Fibroblast of lung (primary cell): Measurements from ENCODE around the gene GRAP. TPM values are rescaled to one million over a fixed set of nuclear protein-coding genes. Genes with fewer than 3 reads are reported as not detected.
"Not testable (repeated sequence)": the region's sequence is repeated elsewhere in the genome, so short reads cannot be mapped to it uniquely, and the experiment has no call there.

Source experiments
- DNase-seq, 2 donors: peaks; one replicate each; pipeline versions ENCODE4 v3.0.0 to v3.0.0-alpha.2; 2010; ENCODE audit warnings: low read depth in 2 of 2
- H2AFZ ChIP-seq: 2 replicates; pipeline ENCODE4 v1.5.1; 2012; ENCODE audit warnings: low read length, control low read depth, inconsistent platforms
- H3K27ac ChIP-seq: 2 replicates; pipeline ENCODE4 v1.5.1; 2011; ENCODE audit warnings: low read length, control low read depth; ENCODE audit not compliant: insufficient read depth
- H3K27me3 ChIP-seq: 2 replicates; pipeline ENCODE4 v1.5.1; 2011; ENCODE audit warnings: mild to moderate bottlenecking, low read length; ENCODE audit not compliant: control insufficient read depth, insufficient read depth
- H3K36me3 ChIP-seq: 2 replicates; pipeline ENCODE4 v1.5.1; 2011; ENCODE audit warnings: low read length; ENCODE audit not compliant: control insufficient read depth, insufficient read depth
- H3K4me1 ChIP-seq: 2 replicates; pipeline ENCODE4 v1.5.1; 2011; ENCODE audit warnings: low read length; ENCODE audit not compliant: control insufficient read depth, insufficient read depth; ENCODE audit errors: extremely low read depth
- H3K4me2 ChIP-seq: 2 replicates; pipeline ENCODE4 v1.5.1; 2011; ENCODE audit warnings: low read length, control low read depth; ENCODE audit not compliant: insufficient read depth; ENCODE audit errors: extremely low read depth
- H3K4me3 ChIP-seq, 4 experiments: fragments of 200-600 bp in 1 of 4; sonication (generic) in 1 of 4; replicated peaks in 1 of 4; 2 replicates each; pipeline ENCODE4 v1.5.1; 2011 to 2016; ENCODE audit warnings: low read length in 4 of 4, low read depth in 3 of 4, mild to moderate bottlenecking in 3 of 4, control low read depth in 2 of 4, inconsistent platforms in 1 of 4, mixed read lengths in 1 of 4; ENCODE audit not compliant: insufficient read depth in 1 of 4; ENCODE audit errors: control extremely low read depth in 1 of 4
- H3K79me2 ChIP-seq: 2 replicates; pipeline ENCODE4 v1.5.1; 2012; ENCODE audit warnings: mild to moderate bottlenecking, low read length, inconsistent platforms; ENCODE audit not compliant: control insufficient read depth, insufficient read depth
- H3K9ac ChIP-seq: 2 replicates; pipeline ENCODE4 v1.5.1; 2011; ENCODE audit warnings: mild to moderate bottlenecking, low read length, control low read depth; ENCODE audit not compliant: insufficient read depth
- H3K9me3 ChIP-seq: 2 replicates; pipeline ENCODE4 v1.5.1; 2012; ENCODE audit warnings: low read depth, low read length; ENCODE audit not compliant: control insufficient read depth, insufficient read depth
- H4K20me1 ChIP-seq: 2 replicates; pipeline ENCODE4 v1.5.1; 2011; ENCODE audit warnings: low read length; ENCODE audit not compliant: control insufficient read depth, insufficient read depth; ENCODE audit errors: extremely low read depth
- CTCF ChIP-seq, 2 donors: IDR thresholded peaks in 1 of 2; conservative IDR thresholded peaks in 1 of 2; 1 replicate in 1 of 2; 2 replicates in 1 of 2; pipeline ENCODE4 v1.5.1; 2011 to 2012; ENCODE audit warnings: low read length in 2 of 2, control low read depth in 1 of 2, inconsistent platforms in 1 of 2, low read depth in 1 of 2, mild to moderate bottlenecking in 1 of 2
- polyA plus RNA-seq, 2 donors: library from polyadenylated mRNA; depleted of rRNA in 1 of 2; stranded (reverse) in 1 of 2; unstranded in 1 of 2; fragments of >200 nt; gene quantifications; 2 replicates each; pipeline ENCODE4 v1.2.1, GENCODE V29; 2011 to 2012; ENCODE audit warnings: missing spikeins in 1 of 2
- total RNA-seq: library from RNA; depleted of rRNA; stranded (reverse); fragments of >200 nt; gene quantifications from 2 replicates; pipeline ENCODE4 v1.2.1, GENCODE V29; 2014

GRAP gene
- total and polyA plus RNA-seq, 2 donors (not counting 1 experiment from before 2014, with no cell fraction given), result 0.10 TPM; not detected in 1

GRCh38 chr17:19031729-19032128 lies 15.0 kb downstream of the GRAP start:
- DNase-seq, H3K36me3 ChIP-seq, H3K27ac ChIP-seq, H3K9ac ChIP-seq, H3K27me3 ChIP-seq, H3K4me1 ChIP-seq, H2AFZ ChIP-seq, H3K79me2 ChIP-seq, H4K20me1 ChIP-seq, H3K9me3 ChIP-seq, H3K4me2 ChIP-seq, H3K4me3 ChIP-seq: not testable (repeated sequence)
- TF ChIP-seq CTCF (conservative IDR thresholded peaks at IDR 0.05 in 1 of 2, IDR thresholded peaks at IDR 0.05 in 1 of 2; ENCODE audit: low read depth in 1 of 2, low read length in 2 of 2), result peak; percentile 10 to 33

GRCh38 chr17:19030771-19031449 lies 15.8 kb downstream of the GRAP start:
- H3K27ac ChIP-seq, H2AFZ ChIP-seq, H3K4me1 ChIP-seq, H3K4me3 ChIP-seq, H3K79me2 ChIP-seq, DNase-seq, H3K9ac ChIP-seq, H3K36me3 ChIP-seq, H3K9me3 ChIP-seq, H3K4me2 ChIP-seq, H3K27me3 ChIP-seq, H4K20me1 ChIP-seq: not testable (repeated sequence)

GRCh38 chr17:19029740-19030139 lies 17.0 kb downstream of the GRAP start:
- not testable (repeated sequence) for H3K4me1 ChIP-seq, H2AFZ ChIP-seq, H3K4me3 ChIP-seq, H3K27me3 ChIP-seq, H3K9me3 ChIP-seq, H3K9ac ChIP-seq, H3K36me3 ChIP-seq, H3K27ac ChIP-seq, DNase-seq, H3K79me2 ChIP-seq, H3K4me2 ChIP-seq, H4K20me1 ChIP-seq

- H3K4me3 ChIP-seq, H3K79me2 ChIP-seq, H3K36me3 ChIP-seq, H3K27ac ChIP-seq, H2AFZ ChIP-seq, H3K4me1 ChIP-seq, DNase-seq, H3K27me3 ChIP-seq, H3K4me2 ChIP-seq, H4K20me1 ChIP-seq, H3K9ac ChIP-seq, H3K9me3 ChIP-seq: not testable (repeated sequence)
These were observed 18.1 kb downstream of the GRAP start for GRCh38 chr17:19028671-19029070.
